Measurements from ENCODE around the gene ECHDC1. TPM values are rescaled to one million over a fixed set of nuclear protein-coding genes. Genes with fewer than 3 reads are reported as not detected.

ECHDC1 gene
- total and polyA plus RNA-seq, 3 donors from 2014 or later, result 30.9 to 37.6 (median 34.9) TPM

- Histone ChIP-seq H3K27me3 (no peaks in the 10 kb centered on the region), H3K4me1 (no peaks in the 10 kb centered on the region), H3K4me3 (no peak overlapping the region), H3K27ac (peak overlapping the region in 1 of 2 donors; percentile 10), H3K9me3 (no peaks in the 10 kb centered on the region), H3K36me3 (ENCODE audit: low read depth, missing control alignments) (no peaks in the 10 kb centered on the region)
- peak; percentile 19 for DNase-seq
- intact Hi-C loops (cut with DNase I; ENCODE audit: low total_unique reads), result no loop called here
- WGBS, 2 donors, result 53 to 54% methylated on average over 4 of the region's 4 CpGs
- TF ChIP-seq CTCF (IDR thresholded peaks at IDR 0.05), result no peak
- no peak for TF ChIP-seq POLR2A (IDR thresholded peaks at IDR 0.05)
Measured at GRCh38 chr6:127297502-127298070, 45.8 kb downstream of the ECHDC1 start.

- Histone ChIP-seq H3K9me3 (no peaks in the 10 kb centered on the region), H3K27me3 (no peaks in the 10 kb centered on the region), H3K27ac (no peak overlapping the region), H3K4me3 (no peak overlapping the region), H3K36me3 (ENCODE audit: low read depth, missing control alignments) (no peaks in the 10 kb centered on the region), H3K4me1 (peaks cover 3% of the 10 kb centered on the region)
- WGBS, 2 donors, result 54 to 57% methylated on average over 5 of the region's 5 CpGs
- intact Hi-C loops (cut with DNase I; ENCODE audit: low total_unique reads), result no loop called here
- TF ChIP-seq CTCF (IDR thresholded peaks at IDR 0.05) (no peak), POLR2A (IDR thresholded peaks at IDR 0.05) (no peak)
- no peak for DNase-seq
Measured at GRCh38 chr6:127291495-127291894, 51.9 kb downstream of the ECHDC1 start.

GRCh38 chr6:127290391-127291265, 52.8 kb downstream of the ECHDC1 start:
- H3K27me3 ChIP-seq, result no peaks in the 10 kb centered on the region
- no peak for TF ChIP-seq POLR2A (IDR thresholded peaks at IDR 0.05)
- no peak for TF ChIP-seq CTCF (IDR thresholded peaks at IDR 0.05)
- H3K27ac ChIP-seq, result no peak overlapping the region
- intact Hi-C loops (cut with DNase I; ENCODE audit: low total_unique reads), result no loop called here
- H3K4me3 ChIP-seq, result no peak overlapping the region
- H3K9me3 ChIP-seq, result no peaks in the 10 kb centered on the region
- H3K36me3 ChIP-seq (ENCODE audit: low read depth, missing control alignments), result no peaks in the 10 kb centered on the region
- no peak for DNase-seq
- 55 to 58% methylated on average over 4 of the region's 4 CpGs for WGBS, 2 donors
- H3K4me1 ChIP-seq, result peaks cover 3% of the 10 kb centered on the region

GRCh38 chr6:127289934-127290333, 53.5 kb downstream of the ECHDC1 start:
- DNase-seq, result no peak
- Histone ChIP-seq H3K4me3 (no peak overlapping the region), H3K27ac (no peak overlapping the region), H3K27me3 (no peaks in the 10 kb centered on the region), H3K36me3 (ENCODE audit: low read depth, missing control alignments) (no peaks in the 10 kb centered on the region), H3K9me3 (no peaks in the 10 kb centered on the region), H3K4me1 (peaks cover 3% of the 10 kb centered on the region)
- 69 to 73% methylated on average over 5 of the region's 5 CpGs for WGBS, 2 donors
- intact Hi-C loops (cut with DNase I; ENCODE audit: low total_unique reads), result no loop called here
- TF ChIP-seq CTCF (IDR thresholded peaks at IDR 0.05), result no peak
- no peak for TF ChIP-seq POLR2A (IDR thresholded peaks at IDR 0.05)
